B cell (primary cell): ENCODE measurements around the gene C14orf119. TPM values are rescaled to one million over a fixed set of nuclear protein-coding genes. Genes with fewer than 3 reads are reported as not detected.

Experiments
- ATAC-seq: fragments of 200-7000 bp; cut with Tn5 transposase; one replicate; pipeline ENCODE4 v1.10.0; 2021; ENCODE audit warnings: low read depth, mild to moderate bottlenecking, moderate number of reproducible peaks, moderate library complexity
- CTCF ChIA-PET: fragments of 350-600 bp; sonication (Branson Sonifier 250); formaldehyde crosslinking; loops from one replicate; lab custom pipeline; 2021; ENCODE audit warnings: antibody characterized with exemption, inconsistent platforms; lab: Charles Lee
- POLR2A ChIA-PET: fragments of 350-600 bp; sonication (Branson Sonifier 250); formaldehyde crosslinking; loops from one replicate; lab custom pipeline; 2021; ENCODE audit warnings: antibody characterized with exemption; lab: Charles Lee
- DNase-seq: peaks from one replicate; pipeline ENCODE4 v3.0.0; 2013
- H2AFZ ChIP-seq: 2 replicates; pipeline ENCODE4 v1.6.1; 2012; ENCODE audit warnings: mild to moderate bottlenecking, low read depth, low read length; ENCODE audit not compliant: insufficient read depth, poor library complexity, severe bottlenecking
- H3K27ac ChIP-seq, 2 donors: 1 replicate in 1 of 2; 2 replicates in 1 of 2; pipeline ENCODE4 v1.5.1; 2012 to 2013; ENCODE audit warnings: low read length in 2 of 2, mild to moderate bottlenecking in 2 of 2, moderate library complexity in 1 of 2
- H3K27me3 ChIP-seq, 4 experiments: fragments of 200-600 bp in 1 of 4; sonication (generic) in 1 of 4; replicated peaks in 1 of 4; 1 replicate in 2 of 4; 2 replicates in 2 of 4; pipeline versions ENCODE4 v1.6.1 to v1.7.0; 2013 to 2016; ENCODE audit warnings: low read length in 3 of 4, mild to moderate bottlenecking in 2 of 4, mixed read lengths in 1 of 4, moderate library complexity in 1 of 4; ENCODE audit not compliant: insufficient read depth in 4 of 4, control insufficient read depth in 3 of 4; ENCODE audit errors: control extremely low read depth in 1 of 4
- H3K36me3 ChIP-seq, 2 experiments: replicated peaks in 1 of 2; 1 replicate in 1 of 2; 2 replicates in 1 of 2; pipeline versions ENCODE4 v1.6.1 to v1.7.1; 2013; ENCODE audit warnings: low read length in 1 of 2; ENCODE audit not compliant: insufficient read depth in 2 of 2, control insufficient read depth in 1 of 2; ENCODE audit errors: control extremely low read depth in 1 of 2, extremely low read depth in 1 of 2
- H3K4me1 ChIP-seq, 2 donors: fragments of 200-600 bp in 1 of 2; sonication (generic) in 1 of 2; 1 replicate in 1 of 2; 2 replicates in 1 of 2; pipeline versions ENCODE4 v1.5.1 to v1.6.1; 2013 to 2017; ENCODE audit warnings: low read length in 2 of 2; ENCODE audit not compliant: control insufficient read depth in 2 of 2, insufficient read depth in 2 of 2
- H3K4me2 ChIP-seq: replicated peaks from 2 replicates; pipeline ENCODE3; 2012; ENCODE audit warnings: mild to moderate bottlenecking, low read depth, low read length; ENCODE audit not compliant: poor library complexity, severe bottlenecking
- H3K4me3 ChIP-seq, 5 experiments: fragments of 200-600 bp in 1 of 5; sonication (generic) in 1 of 5; 1 replicate in 3 of 5; 2 replicates in 2 of 5; pipeline versions ENCODE4 v1.5.1 to v1.7.0; 2011 to 2016; ENCODE audit warnings: low read length in 4 of 5, mild to moderate bottlenecking in 4 of 5, low read depth in 2 of 5, control low read depth in 1 of 5, moderate library complexity in 1 of 5; ENCODE audit not compliant: insufficient read depth in 1 of 5; ENCODE audit errors: control extremely low read depth in 1 of 5, extremely low read depth in 1 of 5
- H3K79me2 ChIP-seq: fragments of 200-600 bp; sonication (generic); one replicate; pipeline ENCODE4 v1.6.0; 2016; ENCODE audit warnings: low read length; ENCODE audit not compliant: control insufficient read depth, insufficient read depth
- H3K9ac ChIP-seq: fragments of 200-600 bp; sonication (generic); 2 replicates; pipeline ENCODE4 v1.6.1; 2017; ENCODE audit warnings: mild to moderate bottlenecking, low read length, moderate library complexity
- H3K9me3 ChIP-seq, 3 donors: one replicate each; pipeline versions ENCODE4 v1.6.1 to v1.7.1; 2013; ENCODE audit warnings: low read length in 2 of 3; ENCODE audit not compliant: control insufficient read depth in 2 of 3, insufficient read depth in 1 of 3; ENCODE audit errors: control extremely low read depth in 1 of 3
- H4K20me1 ChIP-seq: 2 replicates; pipeline ENCODE4 v1.6.0; 2012; ENCODE audit warnings: mild to moderate bottlenecking, low read length; ENCODE audit not compliant: insufficient read depth, control insufficient read depth, poor library complexity, severe bottlenecking
- H3K27ac Mint-ChIP-seq: one replicate; pipeline ENCODE4 v1.8.0; 2021; ENCODE audit warnings: mixed read lengths
- H3K27me3 Mint-ChIP-seq: one replicate; pipeline ENCODE4 v1.8.0; 2021; ENCODE audit warnings: mixed read lengths
- H3K4me1 Mint-ChIP-seq: one replicate; pipeline ENCODE4 v1.8.0; 2021; ENCODE audit warnings: mixed read lengths
- H3K4me3 Mint-ChIP-seq: one replicate; pipeline ENCODE4 v1.8.0; 2021; ENCODE audit warnings: mixed read lengths
- H3K9me3 Mint-ChIP-seq: one replicate; pipeline ENCODE4 v1.8.0; 2022; ENCODE audit warnings: mixed read lengths; ENCODE audit not compliant: insufficient read depth
- EZH2 ChIP-seq: IDR thresholded peaks from 2 replicates; pipeline ENCODE4 v1.6.1; 2012; ENCODE audit warnings: borderline replicate concordance, low read depth, mild to moderate bottlenecking, moderate library complexity, low read length; ENCODE audit not compliant: insufficient read depth, poor library complexity, severe bottlenecking
- WGBS: methylation state at CpG from one replicate; pipeline ENCODE4 v1.1.5; 2013; ENCODE audit warnings: missing lambda C conversion rate; ENCODE audit not compliant: insufficient coverage; 5-methylcytosine and 5-hydroxymethylcytosine counted together
- intact Hi-C: fragments of 100-400 bp; cut with micrococcal nuclease; formaldehyde crosslinking; loops from one replicate; pipeline ENCODE4 v1.10.0; 2022
- polyA plus RNA-seq: library from polyadenylated mRNA; depleted of rRNA; stranded (reverse); fragments of >200 nt; gene quantifications from 2 replicates; pipeline ENCODE4 v1.2.3, GENCODE V29; 2012
- total RNA-seq, 2 donors: library from RNA; stranded (reverse); fragments of 120-200 nt in 1 of 2; gene quantifications; 1 replicate in 1 of 2; 2 replicates in 1 of 2; pipeline versions ENCODE4 v1.2.3 to v1.2.4, GENCODE V29; 2013 to 2022
- TF ChIP-seq, protein P1 (sequence below): fragments of 200-600 bp; IDR thresholded peaks from one replicate; pipeline ENCODE4 v1.8.0; 2022; ENCODE audit warnings: antibody characterized with exemption, mild to moderate bottlenecking

C14orf119 gene
- total and polyA plus RNA-seq, 2 donors (not counting 1 experiment from before 2014, with no cell fraction given), result 12.2 to 30.6 TPM

GRCh38 chr14:23139874-23140273 lies 44.6 kb downstream of the C14orf119 start:
- intact Hi-C loops, result no loop called here
- ChIA-PET POLR2A (no interaction called here), CTCF (no interaction called here)

DNA sequence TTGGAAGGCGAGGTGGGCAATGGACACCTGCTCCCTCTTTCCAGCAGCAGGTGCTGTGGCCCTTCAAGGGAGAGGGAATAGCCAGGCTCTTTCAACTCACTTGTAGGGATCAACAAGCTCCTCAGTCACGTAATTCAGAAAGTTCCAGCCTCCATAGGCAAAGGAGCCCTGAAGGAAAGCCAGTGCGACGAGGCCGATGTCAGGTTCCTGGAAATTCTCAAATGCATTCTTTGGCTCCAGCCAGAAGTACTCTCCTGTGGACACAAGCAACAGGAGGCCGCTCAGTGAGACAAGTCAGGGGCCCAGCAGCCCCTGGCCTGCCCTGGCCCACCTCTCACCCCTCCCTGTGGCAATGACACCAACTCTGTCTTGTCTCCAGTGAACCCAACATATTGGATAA lies 45.1 kb downstream of the C14orf119 start:
- ChIA-PET POLR2A (no interaction called here), CTCF (no interaction called here)
- H3K9me3 ChIP-seq, result no peaks in the 10 kb centered on the region
- no peak overlapping the region for H3K4me2 ChIP-seq
- Mint-ChIP-seq H3K9me3 (no peaks in the 10 kb centered on the region), H3K4me1 (no peaks in the 10 kb centered on the region), H3K4me3 (no peak overlapping the region), H3K27ac (no peak overlapping the region), H3K27me3 (no peaks in the 10 kb centered on the region)
- H3K79me2 ChIP-seq, result no peaks in the 10 kb centered on the region
- no peak overlapping the region for H3K4me3 ChIP-seq
- no peak overlapping the region for H2AFZ ChIP-seq
- intact Hi-C loops, result no loop called here
- H3K36me3 ChIP-seq, result no peaks in the 10 kb centered on the region
- H3K9ac ChIP-seq, result no peak overlapping the region
- TF ChIP-seq EZH2, result no peak
- TF ChIP-seq, protein P1, sequence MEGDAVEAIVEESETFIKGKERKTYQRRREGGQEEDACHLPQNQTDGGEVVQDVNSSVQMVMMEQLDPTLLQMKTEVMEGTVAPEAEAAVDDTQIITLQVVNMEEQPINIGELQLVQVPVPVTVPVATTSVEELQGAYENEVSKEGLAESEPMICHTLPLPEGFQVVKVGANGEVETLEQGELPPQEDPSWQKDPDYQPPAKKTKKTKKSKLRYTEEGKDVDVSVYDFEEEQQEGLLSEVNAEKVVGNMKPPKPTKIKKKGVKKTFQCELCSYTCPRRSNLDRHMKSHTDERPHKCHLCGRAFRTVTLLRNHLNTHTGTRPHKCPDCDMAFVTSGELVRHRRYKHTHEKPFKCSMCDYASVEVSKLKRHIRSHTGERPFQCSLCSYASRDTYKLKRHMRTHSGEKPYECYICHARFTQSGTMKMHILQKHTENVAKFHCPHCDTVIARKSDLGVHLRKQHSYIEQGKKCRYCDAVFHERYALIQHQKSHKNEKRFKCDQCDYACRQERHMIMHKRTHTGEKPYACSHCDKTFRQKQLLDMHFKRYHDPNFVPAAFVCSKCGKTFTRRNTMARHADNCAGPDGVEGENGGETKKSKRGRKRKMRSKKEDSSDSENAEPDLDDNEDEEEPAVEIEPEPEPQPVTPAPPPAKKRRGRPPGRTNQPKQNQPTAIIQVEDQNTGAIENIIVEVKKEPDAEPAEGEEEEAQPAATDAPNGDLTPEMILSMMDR, result no peak
- 86% methylated on average over 6 of the region's 6 CpGs for WGBS
- H3K27ac ChIP-seq, result no peak overlapping the region
- no peaks in the 10 kb centered on the region for H3K27me3 ChIP-seq
- no peaks in the 10 kb centered on the region for H4K20me1 ChIP-seq
- DNase-seq (no peak), ATAC-seq (no peak)
- H3K4me1 ChIP-seq, result no peaks in the 10 kb centered on the region

More at GRCh38 chr14:23139874-23140273, 44.6 kb downstream of the C14orf119 start:
- no peaks in the 10 kb centered on the region for H4K20me1 ChIP-seq
- H3K27ac ChIP-seq, result no peak overlapping the region
- no peaks in the 10 kb centered on the region for H3K36me3 ChIP-seq
- Mint-ChIP-seq H3K4me1 (no peaks in the 10 kb centered on the region), H3K27ac (no peak overlapping the region), H3K27me3 (no peaks in the 10 kb centered on the region), H3K4me3 (no peak overlapping the region), H3K9me3 (no peaks in the 10 kb centered on the region)
- ATAC-seq (no peak), DNase-seq (no peak)
- no peaks in the 10 kb centered on the region for H3K27me3 ChIP-seq
- no peak overlapping the region for H3K4me3 ChIP-seq
- TF ChIP-seq, protein P1, result no peak
- TF ChIP-seq EZH2, result no peak
- H3K4me2 ChIP-seq, result no peak overlapping the region
- no peaks in the 10 kb centered on the region for H3K9me3 ChIP-seq
- no peak overlapping the region for H3K9ac ChIP-seq
- 100% methylated on average over 2 of the region's 2 CpGs for WGBS
- H2AFZ ChIP-seq, result no peak overlapping the region
- no peaks in the 10 kb centered on the region for H3K79me2 ChIP-seq
- no peaks in the 10 kb centered on the region for H3K4me1 ChIP-seq
